GM19397 (cell line): ENCODE results near the gene SMIM32.

ENCODE experiments used
- ATAC-seq: cut with Tn5 transposase; IDR thresholded peaks from one replicate; pipeline ENCODE4 v1.9.1; 2021; ENCODE audit warnings: mild to moderate bottlenecking, moderate library complexity; ENCODE audit not compliant: unreplicated experiment

The SMIM32 gene

DNA sequence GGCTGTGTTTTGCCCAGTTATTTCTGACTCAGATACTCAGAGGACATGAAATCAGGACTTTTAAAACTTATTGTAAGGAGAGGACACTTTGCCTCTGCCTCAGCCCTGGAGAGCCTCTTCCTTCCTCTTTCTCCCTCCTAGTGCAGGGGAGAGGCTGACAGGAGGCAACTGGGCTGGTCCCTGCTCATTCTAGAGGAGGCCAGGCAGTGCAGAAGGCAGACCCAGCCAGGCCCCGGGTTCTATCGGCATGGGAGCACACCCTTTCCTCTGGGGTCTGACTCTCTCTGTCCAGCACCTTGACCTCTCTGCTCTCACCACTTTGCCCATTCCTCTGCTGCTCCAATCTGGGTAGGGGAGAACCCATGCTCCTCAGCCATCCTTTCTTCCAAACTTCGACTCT lies 16.0 kb upstream of the SMIM32 start:
- ATAC-seq: no peak

DNA sequence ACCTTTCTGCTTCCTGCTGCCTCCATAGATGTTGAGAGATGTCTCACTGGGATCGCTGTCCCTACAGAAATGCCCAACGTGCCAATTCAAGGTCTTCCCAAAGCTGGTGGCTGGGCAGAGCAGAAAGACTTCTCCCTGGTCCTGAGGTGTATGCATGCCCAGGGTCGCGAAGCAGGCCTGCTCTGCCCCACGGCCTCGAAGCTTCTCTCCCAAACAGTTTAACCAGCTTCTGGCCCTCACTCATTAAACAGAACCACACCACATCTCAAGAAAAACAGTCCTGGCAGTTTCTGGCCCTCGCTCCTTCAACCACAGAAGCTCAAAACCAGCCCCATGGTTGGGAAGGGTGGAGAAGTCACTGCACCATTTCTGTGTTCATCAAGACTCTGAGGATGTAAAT lies 14.7 kb upstream of the SMIM32 start:
- no peak for ATAC-seq

DNA sequence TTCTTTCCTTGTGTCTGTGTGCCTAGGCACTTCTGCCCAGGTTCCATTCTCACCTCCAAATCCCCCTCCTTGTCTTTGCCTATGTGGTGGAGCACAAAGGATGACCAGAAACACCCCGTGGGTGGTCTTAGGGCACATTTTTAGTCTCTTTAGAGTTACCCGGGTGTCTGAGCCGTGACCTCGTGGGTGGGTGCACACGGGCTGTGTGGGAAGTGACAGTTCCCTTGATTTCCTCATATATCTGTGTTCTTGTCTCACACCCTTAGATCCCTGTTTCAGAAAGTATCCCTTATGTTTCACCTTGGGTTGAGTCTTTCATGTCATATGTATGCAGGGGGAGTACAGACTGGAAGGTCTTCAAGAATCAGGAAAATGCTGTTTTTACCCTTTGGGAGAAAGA lies 13.4 kb upstream of the SMIM32 start:
- ATAC-seq: no peak

DNA sequence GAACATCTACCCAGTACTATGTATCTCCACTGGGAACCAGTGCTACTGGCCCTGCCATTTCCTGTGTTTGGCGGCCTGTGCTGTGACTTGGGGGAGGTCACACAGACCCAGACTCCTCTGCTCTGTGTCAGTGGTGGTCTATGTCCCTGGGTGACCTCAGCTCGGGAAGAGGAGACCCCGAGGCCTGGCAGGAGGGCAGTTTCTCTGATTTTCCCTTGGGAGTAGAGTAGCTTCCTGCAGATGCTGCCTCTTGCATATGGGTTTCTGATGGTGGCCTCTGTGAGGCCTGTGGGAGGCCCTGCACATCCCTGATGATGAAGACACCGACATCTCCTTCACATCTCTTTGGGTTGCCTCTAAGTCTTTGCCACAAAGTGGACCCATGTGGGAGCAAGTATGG lies 13.0 kb upstream of the SMIM32 start:
- no peak for ATAC-seq

DNA sequence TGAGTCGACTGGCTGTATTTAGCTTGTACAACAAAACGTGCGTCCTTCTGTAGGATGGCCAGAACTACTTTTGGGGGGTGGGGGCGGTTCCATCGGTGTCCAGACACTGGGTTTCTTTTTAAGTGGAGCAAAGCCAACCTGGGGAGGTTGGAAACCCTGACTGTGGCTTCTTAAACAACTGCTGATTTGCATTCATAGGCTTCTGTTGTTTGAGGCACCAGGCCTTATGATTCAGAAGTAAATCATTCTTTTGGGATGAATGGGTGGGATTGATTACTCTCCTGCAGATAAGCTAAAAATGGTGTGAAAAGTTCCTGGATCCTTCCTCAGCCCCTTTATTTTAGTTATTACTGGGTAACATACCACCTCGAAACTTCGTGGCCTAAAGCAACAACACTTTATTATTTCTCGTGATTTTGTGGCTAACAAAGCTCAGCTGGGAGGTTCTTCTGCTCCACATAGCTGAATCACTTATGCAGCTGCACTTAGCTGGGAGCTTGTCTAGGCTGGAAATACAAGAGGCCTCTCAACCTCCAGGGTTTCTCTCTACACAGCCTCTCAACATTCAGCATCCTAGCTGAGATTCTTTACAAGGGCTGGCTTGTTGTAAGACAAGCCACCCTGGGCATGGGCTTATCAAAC lies 12.2 kb upstream of the SMIM32 start:
- no peak for ATAC-seq

DNA sequence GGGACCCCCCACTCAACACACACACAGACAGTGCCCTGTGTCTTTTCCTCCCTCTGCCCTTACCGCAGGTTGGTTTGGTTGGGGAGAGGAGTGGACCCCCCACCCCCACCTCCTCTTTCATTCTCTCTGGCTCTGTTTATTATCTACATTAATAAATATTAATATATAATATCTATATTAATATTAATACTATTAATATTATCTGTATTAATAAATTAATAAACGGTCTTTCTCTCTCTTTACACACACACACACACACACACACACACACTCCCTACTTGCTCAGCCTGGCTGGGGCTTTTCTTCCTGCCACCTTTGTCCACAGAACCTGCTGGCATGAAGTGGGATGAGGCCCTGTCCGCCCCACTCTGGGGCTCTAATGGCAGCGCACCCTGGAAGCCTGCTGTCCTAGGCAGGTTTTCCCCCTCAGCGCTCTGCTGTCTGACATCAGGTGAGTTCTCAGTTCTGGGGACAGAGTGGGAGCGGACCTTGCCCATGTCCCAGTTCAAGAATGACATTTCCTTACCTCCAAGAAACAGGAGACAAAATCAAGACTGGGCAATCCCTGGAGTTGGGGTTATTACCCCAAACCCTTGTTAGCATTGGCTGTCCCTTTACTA lies 10.5 kb upstream of the SMIM32 start:
- no peak for ATAC-seq

DNA sequence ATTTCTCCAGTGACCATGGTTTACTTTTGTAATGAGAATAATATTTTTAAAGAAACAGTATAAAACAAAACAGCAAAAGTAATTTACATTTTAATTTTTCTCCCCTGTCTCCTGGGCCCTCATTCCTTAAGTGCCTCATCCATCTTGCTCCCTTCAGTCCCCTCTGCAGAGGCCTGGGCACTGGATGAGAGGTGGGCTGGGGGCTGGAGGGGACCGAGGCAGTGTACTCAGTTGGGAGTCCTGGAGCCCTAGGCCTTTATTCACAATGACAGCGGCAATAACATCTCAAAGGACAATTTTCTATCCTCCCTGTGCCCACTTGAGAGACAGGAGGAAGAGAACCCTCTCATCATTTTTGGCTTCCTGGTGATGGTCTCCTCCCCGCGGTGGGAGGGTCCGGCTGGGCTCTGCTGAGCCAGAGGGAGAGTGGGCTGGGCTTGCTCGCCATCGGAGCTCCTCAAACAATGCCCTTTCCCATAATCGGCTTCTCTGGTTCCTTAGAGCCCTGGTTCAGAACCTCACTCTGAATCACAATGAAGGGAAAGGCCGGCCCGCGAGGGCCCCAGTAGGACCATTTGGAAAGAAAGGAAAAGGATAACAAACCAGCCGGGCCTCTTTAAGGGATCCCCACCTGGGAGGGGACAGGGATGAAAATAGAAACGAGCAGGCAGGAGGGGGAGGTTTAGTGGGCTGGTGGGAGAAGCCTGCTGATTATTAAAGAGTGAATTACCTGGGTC lies 9.7 kb upstream of the SMIM32 start:
- ATAC-seq: no peak

DNA sequence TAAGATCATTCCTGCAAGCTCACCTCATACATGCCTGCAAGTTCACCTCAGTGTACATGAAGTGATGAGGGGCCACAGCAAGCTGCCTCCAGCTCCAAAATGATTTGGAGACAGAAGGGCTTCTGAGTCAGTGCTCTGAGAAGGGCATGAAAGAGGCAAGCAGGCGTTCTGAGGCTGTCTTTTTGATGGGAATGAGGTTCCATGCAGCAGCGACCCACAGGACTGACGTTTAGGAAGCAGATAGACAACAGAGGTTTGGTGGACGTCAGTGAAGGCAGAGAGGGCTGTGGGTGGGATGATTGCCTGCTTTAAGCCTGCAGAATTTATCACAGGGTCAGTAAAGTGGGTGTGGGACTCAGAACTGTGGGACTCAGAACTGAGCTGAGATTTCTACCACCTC lies 8.9 kb upstream of the SMIM32 start:
- ATAC-seq: no peak

DNA sequence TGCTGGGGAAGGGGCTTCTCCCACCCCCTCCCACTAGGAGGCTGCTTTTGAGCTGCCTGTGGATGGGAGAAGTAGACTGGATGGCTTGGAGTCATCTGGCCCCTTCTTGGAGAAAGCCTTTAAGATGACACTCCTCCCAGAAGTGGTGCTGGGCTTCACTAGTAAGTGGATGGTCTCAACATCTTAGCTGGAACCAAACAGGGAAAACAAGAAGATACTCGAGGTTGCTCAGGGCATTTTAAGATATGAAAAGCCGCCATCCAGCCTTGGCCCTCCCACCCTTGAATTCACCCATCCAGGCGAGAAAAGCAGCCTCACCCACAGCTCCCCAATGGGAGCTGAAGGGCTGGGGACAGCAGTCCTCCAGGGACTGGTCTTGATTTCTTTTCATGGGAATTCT lies 7.8 kb upstream of the SMIM32 start:
- no peak for ATAC-seq

DNA sequence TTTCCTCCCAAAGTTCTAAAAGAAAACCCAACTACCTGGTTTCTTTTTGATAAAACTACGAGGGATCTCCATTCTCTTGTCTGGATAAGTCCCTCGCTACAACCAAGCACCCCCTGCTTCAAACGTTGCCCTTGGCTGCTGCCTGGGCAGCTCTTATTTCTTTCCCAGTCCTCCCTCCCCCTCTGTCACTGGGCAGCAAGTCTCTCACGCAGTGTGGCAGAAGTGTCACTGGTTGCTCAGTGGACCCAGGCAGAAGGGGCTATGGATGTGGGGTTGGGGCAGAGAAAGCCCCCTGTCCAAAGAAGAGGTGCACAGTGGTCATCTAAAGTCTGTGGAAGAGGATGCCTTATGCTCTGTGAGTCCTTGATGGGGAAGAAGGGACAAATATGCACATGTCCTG lies 7.2 kb upstream of the SMIM32 start:
- ATAC-seq: no peak

DNA sequence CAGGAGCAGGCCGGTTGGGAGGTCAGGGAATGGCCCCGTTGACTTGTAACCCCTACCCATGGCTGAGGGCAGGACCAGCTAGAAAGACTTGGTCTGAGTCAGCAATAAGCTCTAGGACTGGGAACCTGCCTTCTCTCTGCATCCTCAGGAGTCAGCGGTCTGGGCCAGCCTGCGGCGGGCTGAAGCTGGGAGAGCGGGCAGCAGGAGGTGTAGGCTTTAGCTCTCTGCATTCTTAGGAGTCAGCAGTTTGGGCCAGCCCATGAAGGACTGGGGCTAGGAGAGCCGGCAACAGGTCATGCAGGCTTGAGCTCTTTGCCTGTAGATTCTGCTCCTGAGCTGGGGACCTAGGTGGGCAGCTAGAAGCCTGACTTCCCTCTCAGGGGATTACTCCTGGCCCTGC lies 6.4 kb upstream of the SMIM32 start:
- ATAC-seq: no peak

DNA sequence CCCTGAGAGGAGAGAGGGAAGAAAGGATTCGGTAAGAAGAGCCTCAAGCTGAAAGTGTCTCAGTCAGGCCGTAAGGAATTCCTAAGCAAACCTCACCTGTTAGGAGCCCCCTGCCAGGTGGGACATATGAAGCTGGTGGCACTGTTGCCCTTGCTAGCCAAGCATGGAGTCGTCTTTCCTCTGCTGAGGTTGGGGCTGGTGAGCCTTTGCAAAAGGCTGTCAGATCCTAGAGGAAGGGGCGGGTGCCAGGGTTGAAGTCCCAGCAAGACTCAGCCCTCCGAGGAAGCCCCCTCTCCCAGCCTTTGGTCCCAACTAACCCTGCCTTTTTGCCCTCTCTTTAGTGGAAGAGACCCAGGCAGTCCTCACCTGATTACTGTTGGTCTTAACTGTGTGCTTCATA lies 5.5 kb upstream of the SMIM32 start:
- no peak for ATAC-seq

DNA sequence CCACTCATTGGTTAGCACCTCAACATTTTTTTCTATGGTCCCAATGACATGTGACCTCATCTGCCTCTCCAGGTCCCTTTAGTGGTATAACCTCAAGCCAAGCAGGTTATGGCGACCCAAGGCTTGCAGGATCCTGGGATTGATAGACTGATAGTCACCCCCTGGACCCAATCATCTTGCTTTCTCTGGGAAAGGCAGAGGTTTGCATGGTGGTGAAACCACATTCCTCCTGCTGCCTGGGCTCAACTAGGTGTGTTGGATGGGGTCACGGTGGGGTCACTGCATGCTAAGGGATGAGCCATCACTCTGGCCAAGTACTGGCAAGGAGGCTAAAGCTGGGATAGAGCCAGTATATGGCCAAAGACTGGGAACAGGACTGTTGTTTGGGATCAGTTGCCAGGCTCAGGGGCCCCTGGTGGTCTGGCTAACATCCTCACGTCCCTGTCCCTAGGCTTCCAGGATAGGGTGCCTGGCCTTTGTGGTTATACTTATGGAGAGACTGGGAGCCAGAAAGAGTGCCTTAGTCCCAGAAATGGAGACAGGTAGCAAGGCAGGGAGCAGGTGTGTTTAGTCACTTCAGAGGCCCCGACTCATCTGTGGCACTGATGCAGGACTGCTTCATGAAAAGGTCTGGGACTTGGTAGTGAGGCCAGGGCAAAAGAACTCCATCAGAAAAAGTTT lies 4.6 kb upstream of the SMIM32 start:
- ATAC-seq: no peak

DNA sequence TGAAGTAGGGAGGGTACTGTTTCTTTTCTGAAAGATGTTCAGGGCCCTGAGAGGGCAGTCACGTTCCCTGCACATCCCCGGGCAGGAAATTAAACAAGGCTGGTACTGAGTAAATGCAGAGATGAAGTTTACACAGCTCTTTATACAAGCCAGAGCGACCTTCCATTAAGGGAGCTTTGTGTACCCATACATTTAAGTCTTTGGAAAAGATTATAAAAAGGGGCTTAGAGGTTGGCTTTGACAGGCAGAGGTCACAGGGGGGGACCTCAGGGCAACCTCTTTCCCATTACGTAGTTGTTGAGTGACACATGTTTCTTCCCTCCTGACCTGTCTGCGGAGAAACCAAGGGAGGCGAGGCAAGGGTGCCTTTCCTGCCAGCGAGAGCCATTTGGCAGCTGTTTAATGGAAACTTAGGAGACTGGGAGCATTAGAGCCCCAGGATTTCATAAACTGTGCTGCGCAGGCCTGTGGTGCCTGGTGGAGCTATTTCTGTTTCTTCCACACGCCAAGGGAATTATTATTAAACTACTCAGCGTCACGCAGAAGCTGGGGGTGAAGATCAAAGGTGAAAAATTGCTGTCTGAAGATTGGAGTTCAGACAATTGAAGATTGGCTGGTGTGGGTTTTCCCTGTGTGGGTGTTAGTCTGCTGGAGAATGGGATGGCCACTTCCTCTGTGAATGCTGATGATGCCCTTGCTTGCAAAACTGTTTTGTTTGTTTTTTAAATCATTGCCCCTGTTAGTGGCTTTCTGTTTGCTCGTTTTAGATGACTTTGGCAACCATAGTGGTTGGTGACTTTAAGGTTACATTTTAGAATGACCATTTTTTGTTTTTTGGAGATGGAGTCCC lies 3.2 kb upstream of the SMIM32 start:
- no peak for ATAC-seq

DNA sequence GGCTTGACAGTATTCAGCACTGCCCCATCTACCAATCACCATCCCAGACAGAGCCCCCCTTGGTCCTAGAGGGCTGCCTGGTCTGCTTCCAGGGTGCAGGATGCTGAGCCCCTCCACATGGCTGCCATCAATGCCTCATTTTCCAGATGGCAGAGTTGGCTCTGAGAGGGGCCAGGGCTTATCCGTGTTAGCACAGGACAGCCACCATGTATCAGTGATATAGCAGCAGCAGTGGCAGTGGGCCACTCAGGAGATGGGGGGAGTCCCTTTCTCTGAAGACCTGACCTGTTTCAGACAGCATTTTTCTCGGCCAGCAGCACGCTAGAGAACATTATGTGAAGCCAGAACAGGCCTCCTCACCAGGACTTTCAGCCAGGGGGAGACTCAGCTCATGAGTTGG lies 1.6 kb upstream of the SMIM32 start:
- no peak for ATAC-seq

DNA sequence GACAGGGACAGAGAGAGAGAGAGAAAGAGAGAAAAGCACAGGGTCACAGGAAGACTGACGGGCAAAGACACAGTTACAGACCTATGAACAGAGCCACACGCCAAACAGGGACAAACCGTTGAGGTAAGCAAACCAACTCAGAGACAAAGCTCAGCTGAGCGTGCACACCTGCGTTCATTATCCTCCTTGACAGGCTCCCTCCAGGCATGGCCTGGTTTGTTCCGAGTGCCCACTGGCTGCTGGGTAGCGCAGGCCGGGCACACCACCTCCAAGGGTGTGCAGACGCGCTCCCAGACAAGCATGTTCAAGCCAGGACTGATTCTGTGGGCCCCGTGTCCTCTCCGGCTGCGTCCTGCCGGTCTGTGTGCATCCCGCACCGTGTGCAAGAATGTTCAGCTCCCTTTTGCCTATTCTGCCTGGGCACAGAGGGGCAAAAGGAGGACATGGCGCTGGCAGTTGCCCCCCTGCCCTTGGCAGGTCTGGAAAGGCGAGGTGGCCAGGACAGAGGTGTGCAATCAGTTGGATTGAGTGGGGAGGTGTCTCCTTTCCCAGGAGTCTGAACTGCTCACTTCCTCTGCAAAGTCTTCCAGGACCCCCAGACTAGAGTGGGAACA lies 467 bp upstream of the SMIM32 start:
- ATAC-seq: no peak

DNA sequence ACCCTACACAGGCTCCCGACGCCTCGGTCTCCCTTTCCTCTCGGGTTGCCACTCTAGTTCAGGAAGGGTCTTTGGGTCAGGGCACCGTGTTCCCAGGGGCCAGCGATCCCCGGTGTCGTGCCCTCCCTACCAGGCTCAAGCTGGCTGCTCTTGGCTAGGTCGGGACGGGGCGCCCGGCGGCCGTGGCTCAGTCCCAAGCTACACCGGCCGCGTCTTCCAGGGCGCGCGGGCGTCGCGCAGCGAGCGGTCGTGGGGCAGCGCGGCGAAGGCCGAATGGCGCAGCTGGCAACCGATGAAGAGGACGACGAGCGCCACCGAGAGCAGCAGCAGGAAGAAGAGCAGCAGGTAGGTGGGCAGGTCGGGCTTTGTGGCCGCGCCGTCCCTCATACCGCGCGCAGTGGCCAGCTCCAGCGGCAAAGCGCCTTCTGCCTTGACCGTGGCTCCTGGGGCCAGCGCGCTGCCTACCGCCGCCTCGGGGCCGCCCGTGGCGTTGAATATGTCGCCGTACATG lies 892 bp downstream of the SMIM32 start:
- ATAC-seq: no peak

DNA sequence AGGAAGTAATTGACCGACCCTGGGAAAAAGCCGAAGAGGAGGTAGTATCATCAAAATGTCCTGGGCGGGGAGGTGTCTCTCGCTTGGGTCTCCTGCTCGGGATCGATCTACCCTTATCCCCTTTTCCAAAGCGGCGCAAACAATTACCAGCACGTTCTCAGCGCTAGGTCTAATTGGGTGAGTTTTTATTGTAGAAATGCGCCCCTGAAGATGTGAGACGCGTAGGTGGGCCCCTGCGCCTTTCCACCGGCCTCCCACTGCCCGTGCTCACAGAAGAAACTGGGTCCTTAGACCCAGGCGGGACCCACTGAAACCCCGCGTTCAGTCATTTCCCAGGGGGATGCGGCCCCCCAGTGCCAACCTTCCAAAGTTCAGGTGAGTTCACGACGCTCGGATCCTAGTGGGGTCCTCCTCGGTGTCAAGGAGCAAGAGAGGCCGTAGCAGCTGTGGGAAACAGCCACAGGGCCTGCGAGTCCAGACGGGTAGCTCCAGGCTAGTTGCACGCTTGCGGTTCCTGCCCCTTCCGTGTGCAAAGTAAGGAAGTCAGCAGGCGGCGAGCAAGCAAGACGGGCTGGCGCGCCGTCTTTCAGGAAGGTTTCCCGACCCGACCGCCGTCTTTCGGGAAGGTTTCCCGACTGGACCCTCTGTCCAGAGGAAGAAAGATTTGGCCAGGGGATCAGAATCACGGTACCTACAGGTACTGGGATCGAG lies 1.5 kb downstream of the SMIM32 start:
- no peak for ATAC-seq

DNA sequence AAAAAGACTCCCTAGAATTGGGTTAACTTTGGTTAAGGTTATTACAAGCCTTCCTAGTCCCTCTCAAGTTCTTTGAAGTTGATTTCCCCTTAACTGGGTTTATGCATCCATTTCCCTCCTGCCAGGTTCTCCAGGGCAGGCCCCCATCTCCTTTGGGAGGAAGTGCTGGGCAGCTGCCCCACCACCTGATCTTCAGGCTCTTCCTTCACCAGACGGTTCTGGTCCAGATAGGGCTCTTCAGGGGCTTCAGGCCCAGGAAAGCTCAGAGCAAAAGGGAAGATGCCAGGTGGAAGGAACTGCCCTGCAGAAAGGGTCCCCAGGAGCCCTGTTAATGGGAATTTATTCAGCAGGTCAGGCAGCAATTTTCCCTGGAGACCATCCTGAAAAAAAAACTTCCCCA lies 2.1 kb downstream of the SMIM32 start:
- no peak for ATAC-seq
